Measurements from ENCODE around the gene SLCO4A1.

GRCh38 chr20:62694106-62694505 is 51.8 kb downstream of the SLCO4A1 start:
- TF ChIP-seq EP300 (IDR thresholded peaks at IDR 0.05) (no peak), POLR2AphosphoS5 (IDR thresholded peaks at IDR 0.05) (no peak)
